Thyroid gland (tissue), 4 donors: ENCODE data around the gene MAGI1.

ENCODE experiments used
- CTCF ChIP-seq, 6 experiments: fragments of 200-600 bp in 3 of 6; fragments of 450-650 bp in 3 of 6; sonication (generic) in 3 of 6; IDR thresholded peaks; one replicate each; pipeline ENCODE4 v1.5.1; 2016 to 2019; ENCODE audit warnings: antibody characterized with exemption in 6 of 6, mild to moderate bottlenecking in 2 of 6, inconsistent platforms in 1 of 6, moderate library complexity in 1 of 6
- POLR2A ChIP-seq, 2 donors: fragments of 450-650 bp; IDR thresholded peaks; one replicate each; pipeline ENCODE4 v1.6.1; 2017; ENCODE audit warnings: antibody characterized with exemption in 2 of 2, mild to moderate bottlenecking in 2 of 2, moderate library complexity in 1 of 2

- no peak for TF ChIP-seq CTCF (IDR thresholded peaks at IDR 0.05)
- no peak for TF ChIP-seq POLR2A (IDR thresholded peaks at IDR 0.05)
Measured at GRCh38 chr3:65888980-65889706, 149.6 kb downstream of the MAGI1 start.
